ENCODE measurements around the gene TCEAL5.

DNA sequence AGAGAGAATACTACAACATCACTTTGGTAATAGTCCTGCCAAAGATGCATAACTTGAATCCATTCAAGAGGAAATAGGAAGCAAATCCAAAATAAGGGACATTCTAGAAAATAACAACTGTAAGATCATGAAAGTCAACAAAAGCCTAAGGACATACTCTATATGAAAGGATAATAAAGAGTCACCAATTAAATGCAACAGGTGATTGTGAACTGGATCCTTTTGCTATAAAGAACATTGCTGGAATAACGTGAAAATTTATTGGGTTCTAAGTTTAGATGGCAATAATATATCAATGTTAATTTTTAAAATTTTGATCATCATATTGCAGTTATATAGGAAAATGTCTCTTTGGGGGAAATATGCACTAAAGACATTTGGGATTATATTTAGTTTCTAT is 41.7 kb downstream of the TCEAL5 start:
- no peak for TF ChIP-seq EZH2 (optimal IDR thresholded peaks at IDR 0.05; ENCODE audit: low read depth, low read length)
- TF ChIP-seq, protein P1, sequence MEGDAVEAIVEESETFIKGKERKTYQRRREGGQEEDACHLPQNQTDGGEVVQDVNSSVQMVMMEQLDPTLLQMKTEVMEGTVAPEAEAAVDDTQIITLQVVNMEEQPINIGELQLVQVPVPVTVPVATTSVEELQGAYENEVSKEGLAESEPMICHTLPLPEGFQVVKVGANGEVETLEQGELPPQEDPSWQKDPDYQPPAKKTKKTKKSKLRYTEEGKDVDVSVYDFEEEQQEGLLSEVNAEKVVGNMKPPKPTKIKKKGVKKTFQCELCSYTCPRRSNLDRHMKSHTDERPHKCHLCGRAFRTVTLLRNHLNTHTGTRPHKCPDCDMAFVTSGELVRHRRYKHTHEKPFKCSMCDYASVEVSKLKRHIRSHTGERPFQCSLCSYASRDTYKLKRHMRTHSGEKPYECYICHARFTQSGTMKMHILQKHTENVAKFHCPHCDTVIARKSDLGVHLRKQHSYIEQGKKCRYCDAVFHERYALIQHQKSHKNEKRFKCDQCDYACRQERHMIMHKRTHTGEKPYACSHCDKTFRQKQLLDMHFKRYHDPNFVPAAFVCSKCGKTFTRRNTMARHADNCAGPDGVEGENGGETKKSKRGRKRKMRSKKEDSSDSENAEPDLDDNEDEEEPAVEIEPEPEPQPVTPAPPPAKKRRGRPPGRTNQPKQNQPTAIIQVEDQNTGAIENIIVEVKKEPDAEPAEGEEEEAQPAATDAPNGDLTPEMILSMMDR (IDR thresholded peaks at IDR 0.05; ENCODE audit: low read length) = no peak
